Hematopoietic multipotent progenitor cell treated with erythropoietin and hydrocortisone succinate and interleukin-3 and kit ligand, for 6 days (in vitro differentiated cells): ENCODE measurements around the gene HOPX.
"Not testable (repeated sequence)": the region's sequence is repeated elsewhere in the genome, so short reads cannot be mapped to it uniquely, and the experiment has no call there.

Source experiments
- DNase-seq: peaks from one replicate; pipeline ENCODE4 v3.0.0-alpha.2; 2015

Gene HOPX

DNA sequence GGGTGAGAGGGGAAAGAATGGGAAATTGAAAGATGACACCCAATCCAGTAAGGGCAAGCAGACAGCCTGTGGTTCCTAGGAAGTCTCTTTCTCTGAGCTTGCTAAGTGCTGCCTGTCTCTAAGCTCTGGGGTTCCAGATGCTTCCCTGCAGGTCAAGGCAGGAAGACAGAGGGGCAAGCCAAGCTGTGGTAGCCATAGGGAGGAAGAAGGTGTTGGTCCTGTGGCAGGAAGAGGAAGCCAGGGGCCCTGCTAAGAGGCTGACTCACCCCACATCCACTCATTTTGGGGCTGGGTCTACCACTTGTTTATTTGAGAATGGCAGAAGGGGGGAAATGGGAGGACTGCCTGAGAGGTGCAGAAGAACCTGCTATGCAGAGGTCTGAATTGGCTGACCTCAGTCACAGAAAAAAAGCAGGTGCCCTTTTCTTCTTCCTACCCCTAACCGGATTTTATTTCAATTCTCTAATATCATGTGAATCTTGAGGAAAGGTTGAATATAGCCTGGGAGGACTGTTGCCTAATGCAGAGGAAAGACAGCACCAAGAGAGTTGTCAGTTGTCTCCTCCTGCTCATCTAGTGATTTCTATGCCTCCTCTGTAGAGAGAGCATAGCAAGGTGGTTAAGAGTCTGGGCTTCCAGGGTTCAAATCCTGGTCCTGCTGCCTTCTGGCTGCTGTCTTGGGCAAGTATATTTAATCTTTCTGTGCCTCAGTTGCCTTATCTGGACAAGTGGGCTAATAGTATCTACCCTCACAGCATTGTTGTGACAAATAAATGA is 27.4 kb downstream of the HOPX start:
- DNase-seq = peak; percentile 13

DNA sequence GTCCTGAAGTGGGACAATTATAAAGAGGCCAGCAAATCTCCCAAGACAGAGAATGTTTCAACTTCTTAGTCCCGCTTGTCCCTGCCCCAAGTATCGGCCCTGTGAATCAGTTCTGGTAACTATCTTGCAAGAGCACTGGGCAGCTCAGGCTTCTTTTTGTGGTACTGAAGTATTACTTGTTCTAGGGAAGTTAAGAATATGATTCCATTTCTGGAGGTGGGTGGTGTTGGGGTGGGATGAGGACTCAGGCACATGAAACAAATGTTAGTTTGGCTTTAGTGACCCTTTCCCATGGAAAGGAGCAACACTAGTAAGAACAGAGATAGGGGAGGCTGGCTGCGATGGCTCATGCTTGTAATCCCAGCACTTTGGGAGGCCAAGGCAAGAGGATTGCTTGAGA is 28.9 kb downstream of the HOPX start:
- DNase-seq = no peak

- no peak for DNase-seq
These were observed 30.1 kb downstream of the HOPX start for GRCh38 chr4:56651056-56651350.

DNA sequence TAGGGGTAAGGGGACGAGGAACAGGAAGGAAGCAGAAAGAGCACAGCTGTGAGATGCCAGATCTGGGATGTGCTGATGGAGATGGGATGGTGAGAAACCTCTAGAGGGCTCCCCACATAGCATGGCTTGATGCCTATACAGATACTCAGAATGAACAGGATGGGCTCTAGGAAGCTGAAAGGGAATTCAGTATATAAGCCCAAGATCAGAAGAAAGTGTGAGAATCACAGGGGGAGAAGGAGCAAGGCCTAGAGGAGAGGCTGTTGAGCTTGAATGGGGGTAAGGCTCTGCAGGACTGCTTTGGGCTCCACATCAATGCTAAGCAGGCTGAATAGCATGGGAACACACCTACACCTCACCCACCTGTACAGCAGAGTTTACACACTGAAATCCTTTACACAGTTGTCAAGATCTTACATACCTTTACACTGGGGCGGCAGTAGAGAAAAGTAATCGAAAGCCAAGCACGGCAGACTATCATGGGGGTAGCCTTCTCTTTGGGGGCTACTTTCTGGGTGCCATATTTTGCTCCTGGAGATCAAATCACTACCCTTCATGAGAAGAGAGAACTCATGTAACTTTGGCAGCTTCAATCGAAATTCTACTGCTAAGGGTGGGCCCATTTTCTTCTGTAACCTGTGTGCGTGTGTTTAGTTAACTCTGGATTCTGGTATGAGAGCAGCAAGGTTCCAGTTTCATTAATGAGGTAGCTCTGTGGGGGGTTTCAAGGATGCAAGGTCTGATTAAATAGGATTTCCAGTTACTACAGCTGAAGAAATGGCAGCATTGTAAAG is 30.6 kb downstream of the HOPX start:
- no peak for DNase-seq

DNA sequence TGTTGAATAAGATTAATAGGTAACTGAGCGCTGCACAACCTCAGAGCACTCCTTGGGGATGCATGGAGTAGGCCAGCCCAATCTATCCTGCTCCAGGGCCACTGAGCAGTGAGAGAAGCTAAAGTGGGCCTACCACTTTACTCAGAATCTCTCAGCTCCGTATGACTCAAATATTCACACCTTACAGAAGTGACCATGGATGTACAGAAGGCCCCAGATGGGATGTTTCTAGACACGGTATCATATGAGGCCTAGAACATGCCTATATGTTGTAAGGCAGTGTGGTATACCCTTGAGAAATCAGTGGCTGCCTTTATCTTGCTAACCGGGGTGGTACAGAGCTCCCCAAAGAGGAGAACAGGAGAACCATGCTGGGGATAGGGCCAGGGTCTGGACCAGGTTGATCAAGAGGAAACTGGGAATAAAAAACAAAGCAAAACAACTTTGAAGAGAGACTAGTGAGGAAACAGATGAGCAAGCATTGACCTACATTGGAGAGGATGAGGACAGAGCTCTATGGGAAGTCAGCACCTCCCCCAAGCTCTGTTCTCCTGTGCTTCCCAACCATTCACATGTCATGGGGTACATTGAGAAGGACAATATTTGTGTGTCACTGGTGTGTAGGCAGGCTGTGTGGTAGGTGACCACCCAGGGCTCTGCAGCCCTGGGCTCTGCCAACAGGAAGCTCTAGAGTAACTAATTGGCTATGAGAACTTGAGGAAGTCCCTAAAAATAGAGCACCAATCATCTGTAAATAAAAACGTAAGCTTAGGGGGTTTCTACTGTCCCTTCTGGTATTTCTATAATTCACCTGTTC is 31.4 kb downstream of the HOPX start:
- DNase-seq = no peak

DNA sequence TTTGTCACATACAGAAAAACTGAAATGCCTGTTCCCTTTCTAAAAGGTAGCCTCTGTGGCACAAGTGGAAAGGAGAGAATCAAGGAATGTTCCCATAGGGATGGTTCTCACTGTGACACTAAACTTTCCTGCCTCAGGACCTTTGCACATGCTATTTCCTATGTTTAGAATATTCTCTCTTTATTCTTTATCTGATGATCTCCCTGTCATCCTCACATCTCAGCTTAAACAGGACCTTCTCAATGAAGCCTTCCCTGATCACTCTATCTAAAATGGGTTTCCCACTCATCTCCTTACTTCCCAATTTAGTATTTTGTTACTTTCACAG is 32.3 kb downstream of the HOPX start:
- DNase-seq = no peak

- no peak for DNase-seq
These were observed 32.9 kb downstream of the HOPX start for GRCh38 chr4:56648021-56648823.

DNA sequence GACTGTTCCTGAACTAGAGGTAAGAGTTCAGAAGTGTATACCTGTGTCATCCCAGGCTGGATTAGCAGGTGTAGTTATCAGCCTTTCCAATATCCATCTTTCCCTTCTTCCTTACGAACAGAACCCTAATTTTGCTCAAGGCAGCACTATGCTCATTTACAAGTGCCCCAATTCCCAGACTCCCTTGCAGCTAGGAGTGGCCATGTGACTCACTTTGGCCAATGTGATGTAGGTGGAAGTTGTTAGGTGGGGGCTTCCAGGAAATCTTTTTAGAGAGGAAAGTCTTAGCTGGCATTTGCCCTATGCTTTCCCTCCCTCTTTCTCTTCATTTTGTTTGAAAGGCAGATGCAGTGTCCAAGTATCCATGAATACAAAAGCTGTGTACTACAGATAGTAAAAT is 34.8 kb downstream of the HOPX start:
- no peak for DNase-seq

DNA sequence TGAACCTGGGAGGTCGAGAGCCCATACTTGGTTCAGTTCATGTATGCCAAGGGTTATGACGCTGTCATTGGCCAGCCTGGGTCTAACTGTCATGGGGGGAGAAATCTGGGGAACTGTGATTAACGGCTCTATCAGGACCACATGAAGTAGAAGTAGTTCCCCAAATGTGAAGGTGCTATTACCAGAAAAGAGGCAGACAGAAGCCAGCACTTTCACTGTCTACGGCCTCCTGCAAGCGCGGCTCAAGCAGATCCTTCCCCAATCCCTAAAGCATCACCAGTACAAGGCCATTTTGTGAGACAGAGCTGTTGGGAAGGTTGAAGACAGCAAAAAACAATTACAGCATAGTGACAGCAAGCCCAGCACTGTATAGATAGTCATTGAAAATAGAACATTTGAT is 37.5 kb downstream of the HOPX start:
- DNase-seq = no peak

DNA sequence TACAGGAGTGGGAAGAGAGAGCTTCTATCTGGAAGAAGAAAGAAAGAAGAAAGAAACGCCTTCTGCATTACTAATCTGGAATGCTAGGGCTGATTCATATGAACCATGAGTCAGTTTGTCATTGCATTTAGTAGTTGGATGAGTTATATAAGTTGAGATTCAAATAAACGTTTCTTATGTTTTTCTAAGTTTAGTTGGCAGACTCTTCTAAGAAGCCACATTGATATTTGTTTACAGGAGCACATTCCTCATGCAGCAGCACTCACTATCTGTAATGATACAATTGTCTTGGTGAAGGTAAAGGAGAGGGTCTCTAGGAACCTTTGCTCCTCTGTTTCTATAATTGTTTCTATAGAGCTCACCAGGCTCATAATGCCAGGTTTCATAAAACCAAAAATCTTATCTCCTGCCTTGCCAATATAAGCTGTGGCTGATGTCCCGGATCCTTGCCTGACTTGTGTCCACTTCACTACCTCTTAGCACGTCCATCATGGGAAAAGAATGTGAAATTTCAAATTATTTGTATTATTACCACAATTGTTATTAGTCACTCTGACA is 39.5 kb downstream of the HOPX start:
- DNase-seq = no peak

DNA sequence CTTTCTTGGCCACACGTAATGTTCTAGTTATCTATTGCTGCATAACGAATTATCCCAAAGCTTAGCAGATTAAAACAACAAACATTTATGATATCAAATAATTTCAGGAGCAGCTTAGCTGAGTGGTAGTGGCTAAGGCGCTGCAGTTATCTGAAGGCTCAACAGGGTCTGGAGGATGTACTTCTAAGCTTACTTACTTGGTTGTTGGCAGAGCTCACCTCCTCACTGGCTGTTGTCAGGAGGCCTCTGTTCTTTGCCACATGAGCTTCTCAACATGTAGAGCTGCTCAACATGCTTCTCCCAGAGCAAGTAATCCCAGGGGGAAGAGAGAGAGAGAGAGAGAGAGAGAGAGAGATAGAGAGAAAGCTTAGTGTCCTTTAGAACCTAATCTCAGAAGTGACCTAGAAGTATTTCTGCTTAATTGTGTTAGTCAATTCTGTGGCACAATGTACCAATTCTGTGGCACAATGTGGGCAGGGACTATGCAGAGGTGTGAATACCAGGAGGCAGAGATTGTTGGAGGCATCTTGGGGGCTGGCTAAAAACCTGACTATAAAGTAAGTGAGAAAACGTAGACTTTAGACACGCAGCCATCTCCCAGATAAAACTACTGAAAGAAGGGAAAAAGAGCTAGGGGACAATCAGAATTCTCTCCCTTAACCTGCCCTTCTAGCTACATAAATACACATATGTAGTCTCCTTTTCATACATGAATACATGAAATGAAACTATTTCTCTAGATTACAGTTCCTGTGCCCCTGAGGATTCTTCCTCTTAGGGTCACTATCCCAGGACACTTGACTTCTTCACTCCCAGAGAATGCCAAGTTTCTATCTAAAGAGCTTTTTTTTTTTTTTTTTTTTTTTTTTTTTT is 40.2 kb downstream of the HOPX start:
- no peak for DNase-seq

DNA sequence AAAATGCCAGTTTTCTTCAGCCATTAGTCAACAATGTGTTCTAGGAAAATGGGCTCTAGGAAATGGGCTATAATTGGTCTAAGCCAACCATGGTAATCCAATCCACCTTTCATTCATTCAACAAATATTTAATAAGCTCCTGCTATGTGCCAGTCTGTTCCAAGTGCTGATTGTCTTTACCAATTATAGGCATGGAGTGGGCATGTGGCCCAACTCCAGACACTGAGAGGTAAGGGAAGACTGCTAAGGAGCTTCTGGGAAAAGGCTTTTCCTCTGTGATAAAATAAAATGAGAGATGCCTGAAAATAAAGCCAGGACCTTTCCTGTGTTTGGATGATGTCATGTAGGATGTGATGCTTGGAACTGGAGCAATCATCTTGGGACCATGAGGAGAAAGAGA is 43.3 kb downstream of the HOPX start:
- no peak for DNase-seq

DNA sequence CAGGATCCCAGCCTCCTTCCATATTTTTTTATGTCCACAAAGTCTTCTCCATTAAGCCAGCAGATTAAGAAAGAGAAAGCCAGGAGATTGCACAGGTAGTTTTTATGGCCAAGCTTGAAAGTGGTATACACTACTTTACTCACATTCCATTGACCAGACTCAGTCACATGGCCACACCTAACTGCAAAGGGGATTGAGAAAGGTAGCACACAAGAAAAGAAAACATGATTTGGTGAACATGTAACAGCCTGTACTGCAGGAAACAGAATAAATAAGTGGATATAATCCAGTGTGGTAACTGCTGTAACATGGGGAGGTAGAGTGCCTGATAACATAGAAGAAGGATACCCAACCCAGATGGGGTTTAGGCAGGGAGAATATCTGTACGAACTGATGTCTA is 43.9 kb downstream of the HOPX start:
- no peak for DNase-seq

DNA sequence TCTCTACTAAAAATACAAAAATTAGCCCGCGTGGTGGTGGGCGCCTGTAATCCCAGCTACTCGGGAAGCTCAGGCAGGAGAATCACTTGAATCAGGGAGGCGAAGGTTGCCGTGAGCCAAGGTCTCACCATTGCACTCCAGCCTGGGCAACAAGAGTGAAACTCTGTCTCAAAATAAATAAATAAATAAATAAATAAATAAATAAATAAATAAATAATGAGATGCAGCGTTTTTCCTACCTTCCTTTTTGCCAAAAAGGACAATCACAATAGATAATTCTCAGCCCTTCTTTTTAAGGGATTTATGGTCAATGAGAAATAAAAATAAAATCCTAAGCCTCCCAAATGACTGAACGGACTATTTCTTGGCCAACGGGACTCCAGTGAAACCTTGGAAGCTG is 46.1 kb downstream of the HOPX start:
- not testable (repeated sequence) for DNase-seq

- no peak for DNase-seq
These were observed 47.6 kb downstream of the HOPX start for GRCh38 chr4:56633486-56633885.

DNA sequence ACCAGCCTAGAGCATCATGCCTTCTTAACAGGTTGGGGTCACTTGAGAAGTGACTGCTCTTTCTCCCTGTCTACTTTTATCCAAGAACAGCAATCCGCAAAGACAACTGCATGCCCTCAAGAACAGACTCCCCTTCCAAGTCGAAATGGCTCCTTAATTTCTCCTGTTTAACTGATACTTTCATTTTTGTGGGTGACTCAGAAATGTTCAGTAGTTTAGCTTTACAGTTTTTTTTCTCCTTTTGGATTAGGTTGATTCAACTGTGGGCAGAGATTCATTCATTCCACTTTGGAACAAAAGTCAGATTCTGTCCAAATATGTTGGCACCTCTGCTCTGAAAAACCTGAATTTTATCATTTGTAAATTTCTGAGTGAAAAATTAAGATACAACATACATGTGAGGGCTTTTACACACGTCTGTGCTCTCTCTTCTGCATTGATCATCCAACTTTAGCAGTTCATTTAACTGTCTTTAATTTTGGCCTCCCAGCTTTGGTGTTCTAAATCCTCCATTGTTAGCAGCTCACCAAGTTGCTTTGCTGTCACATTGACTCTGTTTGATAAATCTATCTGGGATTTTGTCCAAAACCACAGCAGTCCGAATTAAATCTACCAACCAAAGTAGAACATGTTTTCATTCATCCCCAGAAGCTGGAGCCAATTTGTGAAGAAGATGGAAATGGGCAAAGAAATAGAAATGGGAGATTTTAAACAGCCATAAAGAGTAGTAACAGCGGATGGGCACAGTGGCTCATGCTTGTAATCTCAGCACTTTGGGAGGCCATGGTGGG is 50.0 kb downstream of the HOPX start:
- no peak for DNase-seq

DNA sequence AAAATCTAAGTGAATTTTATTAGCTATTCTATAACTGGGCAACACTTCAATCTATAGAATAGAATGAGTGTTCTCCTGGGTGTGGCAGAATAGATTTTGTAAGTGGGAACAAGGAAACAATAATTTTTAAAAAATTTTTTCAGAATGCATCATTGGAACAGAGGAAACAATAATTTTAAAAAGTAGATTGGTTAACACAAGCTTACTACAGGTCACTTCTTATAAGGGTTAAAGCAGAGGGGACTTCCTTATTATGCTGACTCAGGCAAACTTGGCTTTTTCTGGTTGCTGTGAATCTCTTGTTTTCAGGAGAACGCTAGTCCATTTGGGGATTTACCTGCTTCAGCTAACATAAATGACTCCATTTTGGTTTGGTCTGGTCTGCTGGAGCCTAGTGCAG is 52.5 kb downstream of the HOPX start:
- DNase-seq = no peak

GRCh38 chr4:56627985-56628384 is 53.1 kb downstream of the HOPX start:
- DNase-seq = no peak

GRCh38 chr4:56627375-56627774 is 53.7 kb downstream of the HOPX start:
- DNase-seq = no peak

- no peak for DNase-seq
These were observed 54.1 kb downstream of the HOPX start for GRCh38 chr4:56626963-56627362.

- DNase-seq = no peak
These were observed 54.7 kb downstream of the HOPX start for GRCh38 chr4:56626420-56626819.
